GM12873 (cell line): ENCODE measurements around the gene SERPING1.
A peak's percentile ranks its signal among the peaks of the same experiment; 100 is the strongest.

Experiments
- CTCF ChIP-seq: IDR thresholded peaks from 2 replicates; pipeline ENCODE4 v1.5.1; 2012; ENCODE audit warnings: low read depth, mild to moderate bottlenecking, moderate library complexity, low read length, control low read depth; ENCODE audit not compliant: insufficient read depth; ENCODE audit errors: missing control alignments

The SERPING1 gene

GRCh38 chr11:57560146-57560545, 37.3 kb upstream of the SERPING1 start:
- no peak for TF ChIP-seq CTCF

- TF ChIP-seq CTCF: no peak
Observed at GRCh38 chr11:57562596-57562995, 34.9 kb upstream of the SERPING1 start.

- TF ChIP-seq CTCF: no peak
Observed at GRCh38 chr11:57566005-57566904, 31.2 kb upstream of the SERPING1 start.

GRCh38 chr11:57566905-57567514, 30.5 kb upstream of the SERPING1 start:
- no peak for TF ChIP-seq CTCF

GRCh38 chr11:57567515-57568329, 29.8 kb upstream of the SERPING1 start, which contains the start of gene UBE2L6:
Gene UBE2L6 (minus strand): TSS chr11:57567672. CDS start chr11:57567611, 61 bp downstream.
- no peak for TF ChIP-seq CTCF

GRCh38 chr11:57568330-57568766, 29.1 kb upstream of the SERPING1 start:
- TF ChIP-seq CTCF: peak; percentile 95
